ENCODE data around the gene FAM50A.

FAM50A gene

DNA sequence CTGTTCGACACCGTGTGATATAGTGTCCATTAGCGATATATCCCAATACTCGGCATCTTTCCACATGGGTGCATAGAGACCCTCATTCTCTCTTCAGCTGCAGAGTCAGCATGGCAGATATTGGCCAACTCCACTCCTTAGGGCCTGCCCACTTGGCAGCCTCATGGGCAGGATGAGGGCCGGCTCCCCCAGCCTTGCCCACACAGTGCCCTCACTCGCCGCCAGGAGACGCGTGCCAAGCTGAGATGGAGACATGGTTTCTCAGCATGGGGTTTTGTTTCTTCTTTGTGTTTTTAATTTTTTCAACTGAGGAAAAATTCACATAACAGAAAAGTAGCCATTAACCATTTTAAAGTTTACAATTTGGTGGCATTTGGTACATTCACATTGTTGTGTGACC lies 8.9 kb downstream of the FAM50A start:
- no peak overlapping the region for H3K4me3 ChIP-seq (ENCODE audit: insufficient read depth, low read length, poor library complexity, severe bottlenecking)
- H4K20me1 ChIP-seq (ENCODE audit: low read depth, low read length) = no peaks in the 10 kb centered on the region
- H3K4me2 ChIP-seq (ENCODE audit: low read depth, low read length, poor library complexity, severe bottlenecking) = no peak overlapping the region
- H3K36me3 ChIP-seq (ENCODE audit: low read length) = no peaks in the 10 kb centered on the region
- H3F3A ChIP-seq (ENCODE audit: insufficient read depth) = 0 out of 2 replicates have a peak, but pooled peaks cover 2% of the 10 kb centered on the region
- H2AFZ ChIP-seq (ENCODE audit: low read depth, low read length, severe bottlenecking) = no peak overlapping the region
- TF ChIP-seq, protein P1, sequence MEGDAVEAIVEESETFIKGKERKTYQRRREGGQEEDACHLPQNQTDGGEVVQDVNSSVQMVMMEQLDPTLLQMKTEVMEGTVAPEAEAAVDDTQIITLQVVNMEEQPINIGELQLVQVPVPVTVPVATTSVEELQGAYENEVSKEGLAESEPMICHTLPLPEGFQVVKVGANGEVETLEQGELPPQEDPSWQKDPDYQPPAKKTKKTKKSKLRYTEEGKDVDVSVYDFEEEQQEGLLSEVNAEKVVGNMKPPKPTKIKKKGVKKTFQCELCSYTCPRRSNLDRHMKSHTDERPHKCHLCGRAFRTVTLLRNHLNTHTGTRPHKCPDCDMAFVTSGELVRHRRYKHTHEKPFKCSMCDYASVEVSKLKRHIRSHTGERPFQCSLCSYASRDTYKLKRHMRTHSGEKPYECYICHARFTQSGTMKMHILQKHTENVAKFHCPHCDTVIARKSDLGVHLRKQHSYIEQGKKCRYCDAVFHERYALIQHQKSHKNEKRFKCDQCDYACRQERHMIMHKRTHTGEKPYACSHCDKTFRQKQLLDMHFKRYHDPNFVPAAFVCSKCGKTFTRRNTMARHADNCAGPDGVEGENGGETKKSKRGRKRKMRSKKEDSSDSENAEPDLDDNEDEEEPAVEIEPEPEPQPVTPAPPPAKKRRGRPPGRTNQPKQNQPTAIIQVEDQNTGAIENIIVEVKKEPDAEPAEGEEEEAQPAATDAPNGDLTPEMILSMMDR (IDR thresholded peaks at IDR 0.05; ENCODE audit: insufficient read depth, low read length, poor library complexity, severe bottlenecking) = no peak
- TF ChIP-seq EZH2phosphoT487 (conservative IDR thresholded peaks at IDR 0.05; ENCODE audit: low read length) = no peak
- no peaks in the 10 kb centered on the region for H3K79me2 ChIP-seq (ENCODE audit: insufficient read depth, low read length)
- no peak overlapping the region for H3K27ac ChIP-seq (ENCODE audit: low read depth, low read length)
- H3K27me3 ChIP-seq (ENCODE audit: low read length) = no peaks in the 10 kb centered on the region
- H3K9me3 ChIP-seq (ENCODE audit: insufficient read depth, low read length) = no peaks in the 10 kb centered on the region
- no peaks in the 10 kb centered on the region for H3K9me2 ChIP-seq (replicated peaks; ENCODE audit: insufficient read depth, low read length)
- no peak overlapping the region for H3K9ac ChIP-seq (ENCODE audit: low read length)

DNA sequence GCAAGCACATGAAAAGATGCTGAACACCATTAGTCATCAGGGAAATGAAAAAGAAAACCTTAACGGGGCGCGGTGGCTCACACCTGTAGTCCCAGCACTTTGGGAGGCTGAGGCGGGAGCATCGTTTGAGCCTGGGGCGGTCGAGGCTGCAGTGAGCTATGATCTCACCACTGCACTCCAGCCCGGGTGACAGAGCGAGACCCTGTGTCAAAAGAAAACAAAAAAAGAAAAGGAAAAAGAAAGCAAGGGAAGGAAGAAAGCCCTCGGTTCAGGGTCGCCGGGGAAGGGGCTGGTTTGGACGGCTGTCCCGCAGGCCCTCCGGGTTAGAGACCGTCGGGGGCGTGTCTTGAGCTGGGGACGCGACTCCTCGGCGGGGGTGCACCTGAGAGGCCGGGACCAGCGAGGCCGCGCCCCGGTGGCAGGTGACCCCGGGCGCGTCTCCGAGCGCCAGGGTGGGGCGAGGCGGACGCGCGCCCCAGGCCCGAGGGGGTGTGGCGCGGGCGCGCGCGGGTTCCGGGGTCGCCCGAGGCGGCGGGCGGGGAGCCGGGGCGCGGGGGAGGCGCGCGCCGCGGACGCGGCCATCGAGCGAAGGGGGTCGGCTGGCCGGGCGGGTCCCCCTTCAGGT lies 13.7 kb downstream of the FAM50A start:
- H4K20me1 ChIP-seq (ENCODE audit: low read depth, low read length) = no peaks in the 10 kb centered on the region
- peak overlapping the region; percentile 75 for H3K4me3 ChIP-seq (ENCODE audit: insufficient read depth, low read length, poor library complexity, severe bottlenecking)
- H3K9ac ChIP-seq (ENCODE audit: low read length) = peak overlapping the region; percentile 80
- TF ChIP-seq, protein P1 (IDR thresholded peaks at IDR 0.05; ENCODE audit: insufficient read depth, low read length, poor library complexity, severe bottlenecking) = no peak
- TF ChIP-seq EZH2phosphoT487 (conservative IDR thresholded peaks at IDR 0.05; ENCODE audit: low read length) = no peak
- peak overlapping the region; percentile 84 for H3K4me2 ChIP-seq (ENCODE audit: low read depth, low read length, poor library complexity, severe bottlenecking)
- H3K79me2 ChIP-seq (ENCODE audit: insufficient read depth, low read length) = peaks cover 10% of the 10 kb centered on the region
- no peaks in the 10 kb centered on the region for H3K9me3 ChIP-seq (ENCODE audit: insufficient read depth, low read length)
- 0 out of 2 replicates have a peak, but pooled peaks cover 2% of the 10 kb centered on the region for H3F3A ChIP-seq (ENCODE audit: insufficient read depth)
- peak overlapping the region; percentile 59 for H2AFZ ChIP-seq (ENCODE audit: low read depth, low read length, severe bottlenecking)
- no peaks in the 10 kb centered on the region for H3K36me3 ChIP-seq (ENCODE audit: low read length)
- H3K27me3 ChIP-seq (ENCODE audit: low read length) = no peaks in the 10 kb centered on the region
- no peaks in the 10 kb centered on the region for H3K9me2 ChIP-seq (replicated peaks; ENCODE audit: insufficient read depth, low read length)
- H3K27ac ChIP-seq (ENCODE audit: low read depth, low read length) = peak overlapping the region; percentile 37; the same call in 1 of the 2 replicates

DNA sequence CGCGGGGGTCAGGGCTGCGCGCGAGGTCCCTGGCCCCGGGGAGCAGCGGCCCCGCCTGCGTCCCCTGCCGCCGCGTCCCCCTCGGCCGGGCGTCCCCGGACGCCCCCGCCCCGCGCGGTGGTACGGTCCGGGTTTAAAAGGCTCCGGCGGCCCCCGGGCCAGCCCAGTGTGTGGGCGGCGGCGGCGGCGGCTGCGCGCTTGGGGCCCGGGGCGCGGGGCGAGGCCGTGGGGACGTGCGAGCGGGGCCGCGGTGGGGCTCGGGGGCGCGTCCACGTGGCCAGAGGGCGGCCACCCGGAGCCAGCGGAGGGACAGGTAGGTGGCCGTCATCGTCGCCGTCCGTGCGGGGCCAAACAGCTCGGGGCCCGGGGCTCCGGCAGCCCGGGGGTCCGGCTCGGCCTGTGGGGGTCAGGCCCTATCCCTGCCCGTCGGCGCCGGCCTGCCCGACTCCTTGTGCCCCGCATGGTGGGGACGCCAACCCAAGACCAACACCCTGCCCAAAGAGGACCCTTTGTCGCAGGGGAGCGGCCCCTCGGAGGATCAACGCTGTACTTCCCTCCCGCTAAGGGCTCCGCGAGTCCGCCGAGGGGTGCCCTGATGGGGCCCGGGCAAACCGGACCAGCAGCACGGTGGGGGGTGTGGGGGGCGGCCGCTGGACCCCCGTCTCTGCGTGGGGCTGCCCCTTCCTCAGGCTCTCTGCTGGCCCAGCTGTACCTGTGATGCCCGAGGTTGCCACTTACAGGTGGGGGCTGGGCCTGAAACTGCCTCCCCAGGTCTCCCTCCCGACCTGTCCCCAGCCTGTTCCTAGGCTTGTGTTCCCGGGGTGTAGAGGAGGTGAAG lies 14.4 kb downstream of the FAM50A start, which contains the start of gene PLXNA3:
PLXNA3 (plus strand) TSS at position 166 of the 838 bp plus-strand sequence. CDS start 1,903 bp downstream, outside the sequence.
- peak within 1 kb of the TSS; percentile 75 for H3K4me3 ChIP-seq (ENCODE audit: insufficient read depth, low read length, poor library complexity, severe bottlenecking)
- H2AFZ ChIP-seq (ENCODE audit: low read depth, low read length, severe bottlenecking) = peak within 1 kb of the TSS; percentile 59
- H3K9me3 ChIP-seq (ENCODE audit: insufficient read depth, low read length) = no peaks in the 10 kb centered on the region
- no peak for TF ChIP-seq EZH2phosphoT487 (conservative IDR thresholded peaks at IDR 0.05; ENCODE audit: low read length)
- TF ChIP-seq, protein P1 (IDR thresholded peaks at IDR 0.05; ENCODE audit: insufficient read depth, low read length, poor library complexity, severe bottlenecking) = no peak
- no peaks in the 10 kb centered on the region for H3K27me3 ChIP-seq (ENCODE audit: low read length)
- H3K27ac ChIP-seq (ENCODE audit: low read depth, low read length) = peak within 1 kb of the TSS; percentile 37; the same call in 1 of the 2 replicates
- no peaks in the 10 kb centered on the region for H3K9me2 ChIP-seq (replicated peaks; ENCODE audit: insufficient read depth, low read length)
- peak within 1 kb of the TSS; percentile 84 for H3K4me2 ChIP-seq (ENCODE audit: low read depth, low read length, poor library complexity, severe bottlenecking)
- H3K79me2 ChIP-seq (ENCODE audit: insufficient read depth, low read length) = peaks cover 10% of the 10 kb centered on the region
- H4K20me1 ChIP-seq (ENCODE audit: low read depth, low read length) = no peaks in the 10 kb centered on the region
- H3K9ac ChIP-seq (ENCODE audit: low read length) = peak within 1 kb of the TSS; percentile 80
- H3K36me3 ChIP-seq (ENCODE audit: low read length) = no peaks in the 10 kb centered on the region
- 0 out of 2 replicates have a peak, but pooled peaks cover 2% of the 10 kb centered on the region for H3F3A ChIP-seq (ENCODE audit: insufficient read depth)
